ENCODE measurements around the gene IRGC. TPM values are rescaled to one million over a fixed set of nuclear protein-coding genes. Genes with fewer than 3 reads are reported as not detected.
A peak's percentile ranks its signal among the peaks of the same experiment; 100 is the strongest.

The IRGC gene
- total RNA-seq, 2 donors from 2014 or later, result not detected

GRCh38 chr19:43718627-43719377, 2.9 kb downstream of the IRGC start:
- intact Hi-C loops (cut with DNase I, micrococcal nuclease), result no loop called here
- DNase-seq (no peak), ATAC-seq (no peak)

GRCh38 chr19:43719378-43719868, 3.5 kb downstream of the IRGC start:
- DNase-seq (no peak), ATAC-seq (no peak)
- intact Hi-C loops (cut with DNase I, micrococcal nuclease), result no loop called here

- no peak for ATAC-seq
- intact Hi-C loops (cut with DNase I, micrococcal nuclease), result no loop called here
Measured at GRCh38 chr19:43719918-43720317, 4.0 kb downstream of the IRGC start.

GRCh38 chr19:43720936-43721335, 5.1 kb downstream of the IRGC start:
- no peak for ATAC-seq
- DNase-seq, result no peak
- intact Hi-C loops (cut with DNase I, micrococcal nuclease), result no loop called here

More at GRCh38 chr19:43719918-43720317, 4.0 kb downstream of the IRGC start:
- DNase-seq, result no peak

GRCh38 chr19:43721469-43722048, 5.7 kb downstream of the IRGC start:
- ATAC-seq (no peak), DNase-seq (no peak)
- intact Hi-C loops (cut with DNase I, micrococcal nuclease), result no loop called here

GRCh38 chr19:43723588-43723987, 7.7 kb downstream of the IRGC start:
- intact Hi-C loops (cut with DNase I, micrococcal nuclease), result no loop called here
- ATAC-seq (peak; percentile 65), DNase-seq (no peak)

- intact Hi-C loops (cut with DNase I, micrococcal nuclease), result no loop called here
- DNase-seq (no peak), ATAC-seq (no peak)
Measured at GRCh38 chr19:43724896-43725295, 9.0 kb downstream of the IRGC start.

GRCh38 chr19:43725468-43725867, 9.6 kb downstream of the IRGC start:
- DNase-seq (no peak), ATAC-seq (no peak)
- intact Hi-C loops (cut with DNase I, micrococcal nuclease), result no loop called here

- intact Hi-C loops (cut with DNase I, micrococcal nuclease), result no loop called here
- no peak for ATAC-seq
- no peak for DNase-seq
Measured at GRCh38 chr19:43726736-43727592, 11.1 kb downstream of the IRGC start.

GRCh38 chr19:43727593-43727853, 11.6 kb downstream of the IRGC start:
- intact Hi-C loops (cut with DNase I, micrococcal nuclease), result no loop called here
- no peak for ATAC-seq
- no peak for DNase-seq

GRCh38 chr19:43729919-43730318, 14.0 kb downstream of the IRGC start:
- ATAC-seq, result no peak
- no peak for DNase-seq
- intact Hi-C loops (cut with DNase I, micrococcal nuclease), result no loop called here

- ATAC-seq (no peak), DNase-seq (no peak)
- intact Hi-C loops (cut with DNase I, micrococcal nuclease), result no loop called here
Measured at GRCh38 chr19:43731346-43731745, 15.5 kb downstream of the IRGC start.

- DNase-seq, result no peak
- ATAC-seq, result no peak
- intact Hi-C loops (cut with DNase I, micrococcal nuclease), result no loop called here
Measured at GRCh38 chr19:43731846-43732245, 16.0 kb downstream of the IRGC start.

GRCh38 chr19:43735013-43735412, 19.1 kb downstream of the IRGC start:
- ATAC-seq (no peak), DNase-seq (no peak)
- intact Hi-C loops (cut with DNase I, micrococcal nuclease), result no loop called here

GRCh38 chr19:43735957-43736356, 20.1 kb downstream of the IRGC start:
- DNase-seq, result no peak
- intact Hi-C loops (cut with DNase I, micrococcal nuclease), result no loop called here
- no peak for ATAC-seq

GRCh38 chr19:43738780-43739211, 22.9 kb downstream of the IRGC start:
- ATAC-seq (peak; percentile 75), DNase-seq (peak; percentile 63 to 82)
- intact Hi-C loops (cut with DNase I, micrococcal nuclease), result no loop called here

GRCh38 chr19:43739439-43740235, 23.8 kb downstream of the IRGC start:
- intact Hi-C loops (cut with DNase I, micrococcal nuclease), result no loop called here
- ATAC-seq, result peak; percentile 86
- peak; percentile 80 to 88 for DNase-seq

GRCh38 chr19:43741075-43741825, 25.4 kb downstream of the IRGC start:
- intact Hi-C loops (cut with DNase I, micrococcal nuclease), result no loop called here
- no peak for DNase-seq
- no peak for ATAC-seq
